ENCODE measurements around the gene ANGPTL8. TPM values are rescaled to one million over a fixed set of nuclear protein-coding genes. Genes with fewer than 3 reads are reported as not detected.
A peak's percentile ranks its signal among the peaks of the same experiment; 100 is the strongest.

Gene ANGPTL8
- 0.12 TPM in 1 of 2 replicates, not detected in the other for polyA plus RNA-seq (2011; rRNA removed)
- 0.20 TPM in 1 of 2 replicates, not detected in the other for polyA plus RNA-seq (2012; cell fraction: cytosol; rRNA removed)
- 0.20 TPM in 1 of 2 replicates, not detected in the other for polyA plus RNA-seq (2012; cell fraction: nucleus; rRNA removed)
- 0.16 TPM in 1 of 3 replicates, not detected in the others for polyA plus RNA-seq (2017; fragmentation: RNase III; extraction: RNeasy Plus Mini Kit Qiagen cat#74134 plus additional on column Dnase treatment)
- polyA minus RNA-seq (2011; rRNA and poly(A)+ RNA removed) = not detected in 2 replicates

- ChIA-PET CTCF (no interaction called here), POLR2A (no interaction called here)
- no peak for ATAC-seq
These were observed at the start of gene ANGPTL8 for GRCh38 chr19:11239377-11240000. Gene ANGPTL8, plus strand, starts transcription at chr19:11239619. Its CDS starts 19 bp downstream, at chr19:11239638.

GRCh38 chr19:11190501-11190900 lies 48.9 kb upstream of the ANGPTL8 start:
- FAIRE-seq = no peak
- no peaks in the 10 kb centered on the region for H3K9me3 ChIP-seq
- ChIA-PET CTCF (interaction anchor here (3.1 kb wide), 1 partner anchor 52 kb away, joined by 9 read pairs; no protein-coding TSS in a partner anchor), POLR2A (no interaction called here)
- H3K4me2 ChIP-seq = peak overlapping the region; percentile 56; the same call in 1 of the 3 replicates
- TF ChIP-seq ZSCAN20 (CRISPR knock-in tag; IDR thresholded peaks at IDR 0.05) (no peak), MAFK (IDR thresholded peaks at IDR 0.05; ENCODE audit: partially characterized antibody) (no peak), BCL3 (IDR thresholded peaks at IDR 0.05) (no peak), NPAS2 (CRISPR knock-in tag; IDR thresholded peaks at IDR 0.05; ENCODE audit: borderline replicate concordance) (no peak), ZFP36 (IDR thresholded peaks at IDR 0.05; ENCODE audit: borderline replicate concordance, partially characterized antibody) (no peak), ATOH8 (CRISPR knock-in tag; IDR thresholded peaks at IDR 0.05; ENCODE audit: low read depth) (no peak), POLR2AphosphoS2 (conservative IDR thresholded peaks at IDR 0.05; ENCODE audit: low read length) (no peak), EP300 (IDR thresholded peaks at IDR 0.05) (no peak), HES2 (IDR thresholded peaks at IDR 0.05) (no peak), HEYL (CRISPR knock-in tag; IDR thresholded peaks at IDR 0.05) (no peak), EHF (CRISPR knock-in tag; IDR thresholded peaks at IDR 0.05) (no peak), KDM5A (IDR thresholded peaks at IDR 0.05) (no peak), NFE2L2 (conservative IDR thresholded peaks at IDR 0.05; ENCODE audit: low read length) (no peak)
- H3K4me1 ChIP-seq = peaks cover 30% of the 10 kb centered on the region
- peak overlapping the region in 1 of 2 experiments; percentile 76; a peak in 2 of 6 replicates for H3K27ac ChIP-seq
- H3K4me3 ChIP-seq = no peak overlapping the region
- no peak for ATAC-seq
- DNase-seq (ENCODE audit: low read depth in 1 of 2, low spot score in 1 of 2) = no peak
- 92% methylated on average over 6 of the region's 8 CpGs for WGBS (ENCODE audit: missing lambda C conversion rate)

More at GRCh38 chr19:11239377-11240000, at the start of gene ANGPTL8:
- H3K27ac ChIP-seq = no peak within 1 kb of the TSS; a peak in 1 of 6 replicates
- 89% methylated on average over 10 of the region's 23 CpGs for WGBS (ENCODE audit: missing lambda C conversion rate)
- FAIRE-seq = no peak
- H3K9me3 ChIP-seq = no peaks in the 10 kb centered on the region
- TF ChIP-seq RFX5 (IDR thresholded peaks at IDR 0.05) (no peak), ESRRA (IDR thresholded peaks at IDR 0.05; ENCODE audit: borderline replicate concordance, low read length) (no peak), CBX2 (IDR thresholded peaks at IDR 0.05; ENCODE audit: borderline replicate concordance, low read depth) (no peak), ZNF302 (CRISPR knock-in tag; IDR thresholded peaks at IDR 0.05) (no peak)
- H3K4me3 ChIP-seq = no peak within 1 kb of the TSS
- DNase-seq (ENCODE audit: low read depth in 1 of 2, low spot score in 1 of 2) = no peak
- 0 out of 3 replicates have a peak, but pooled peaks cover 4% of the 10 kb centered on the region for H3K4me1 ChIP-seq
- no peak within 1 kb of the TSS for H3K4me2 ChIP-seq

GRCh38 chr19:11191273-11191755 lies 48.1 kb upstream of the ANGPTL8 start:
- Histone ChIP-seq H3K9me3 (no peaks in the 10 kb centered on the region), H3K27ac (no peak overlapping the region), H3K4me3 (no peak overlapping the region), H3K4me1 (peaks cover 38% of the 10 kb centered on the region), H3K4me2 (no peak overlapping the region; the same call in 2 of the 3 replicates)
- DNase-seq (ENCODE audit: low read depth in 1 of 2, low spot score in 1 of 2) (peak; percentile 51 to 67), ATAC-seq (peak; percentile 75 to 85), FAIRE-seq (no peak)
- ChIA-PET POLR2A (no interaction called here), CTCF (interaction anchor here (0.6 to 3.1 kb wide), 3 partner anchors 53 to 106 kb away, joined by 3 to 9 read pairs (median 4); no protein-coding TSS in a partner anchor)
- WGBS (ENCODE audit: missing lambda C conversion rate) = 79% methylated on average over 4 of the region's 8 CpGs
- TF ChIP-seq JUN (IDR thresholded peaks at IDR 0.05) (no peak), ZNF302 (CRISPR knock-in tag; IDR thresholded peaks at IDR 0.05) (no peak), FOSL2 (IDR thresholded peaks at IDR 0.05) (no peak), FOSL2 (CRISPR knock-in tag; IDR thresholded peaks at IDR 0.05) (0 out of 2 replicates have a peak, but pooled peaks have one; percentile 17), USF2 (IDR thresholded peaks at IDR 0.05) (peak; percentile 86)

All from A549 (cell line).